ENCODE results near the gene TTLL9.

TTLL9 gene

DNA sequence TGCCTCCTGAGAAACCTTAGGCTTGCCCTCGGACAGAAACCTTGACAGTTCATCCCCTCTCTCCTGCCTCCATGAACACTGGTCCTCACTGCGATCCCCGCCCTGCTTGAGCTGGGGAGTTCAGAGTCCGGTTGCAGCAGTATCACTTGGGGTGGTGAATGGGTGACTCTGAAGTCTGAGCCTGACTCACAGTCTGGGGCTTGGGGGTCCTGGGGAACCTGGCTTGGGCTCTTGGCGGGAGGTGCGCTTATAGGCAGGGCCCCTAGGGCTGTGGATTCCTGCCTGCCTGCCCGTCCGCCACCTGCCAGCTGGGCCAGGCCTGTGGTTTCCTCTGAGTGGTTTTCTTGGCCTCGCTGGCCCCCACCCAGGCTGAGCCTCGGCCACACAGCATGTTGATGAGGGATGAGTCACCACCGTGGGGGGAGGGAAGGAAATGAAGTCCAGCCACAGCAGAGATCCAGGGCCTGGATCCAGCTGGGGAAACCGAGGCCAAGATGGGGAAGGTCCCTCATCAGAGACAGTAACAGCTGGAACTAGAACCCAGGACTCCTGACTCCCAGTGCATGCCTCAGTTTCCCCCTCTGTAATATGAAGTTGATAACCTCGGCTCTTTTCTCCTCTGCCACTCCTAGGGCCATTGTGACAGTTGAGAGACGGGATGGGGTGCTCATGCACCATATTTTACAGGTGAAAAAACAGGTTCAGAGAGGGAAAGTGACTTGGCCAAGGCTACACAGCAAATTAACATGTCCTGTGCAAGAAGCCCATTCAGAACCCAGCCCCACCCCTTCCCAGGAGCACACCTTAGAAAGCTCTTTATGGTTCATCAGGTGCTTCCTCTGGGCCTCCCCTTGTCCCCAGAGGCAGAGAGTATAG, 34.2 kb upstream of the TTLL9 start:
- H3K27me3 ChIP-seq (replicated peaks): no peaks in the 10 kb centered on the region
- DNase-seq: peak; percentile 93
- no peaks in the 10 kb centered on the region for H3K36me3 ChIP-seq (replicated peaks)
- in situ Hi-C loops (cut with HindIII; ENCODE audit: low pct_ligation_motif_present, low sequenced_read_pairs): no loop called here
- no peak overlapping the region for H3K4me3 ChIP-seq (ENCODE audit: low read depth, low read length)
- no peak overlapping the region for H3K27ac ChIP-seq
- TF ChIP-seq, protein P1, sequence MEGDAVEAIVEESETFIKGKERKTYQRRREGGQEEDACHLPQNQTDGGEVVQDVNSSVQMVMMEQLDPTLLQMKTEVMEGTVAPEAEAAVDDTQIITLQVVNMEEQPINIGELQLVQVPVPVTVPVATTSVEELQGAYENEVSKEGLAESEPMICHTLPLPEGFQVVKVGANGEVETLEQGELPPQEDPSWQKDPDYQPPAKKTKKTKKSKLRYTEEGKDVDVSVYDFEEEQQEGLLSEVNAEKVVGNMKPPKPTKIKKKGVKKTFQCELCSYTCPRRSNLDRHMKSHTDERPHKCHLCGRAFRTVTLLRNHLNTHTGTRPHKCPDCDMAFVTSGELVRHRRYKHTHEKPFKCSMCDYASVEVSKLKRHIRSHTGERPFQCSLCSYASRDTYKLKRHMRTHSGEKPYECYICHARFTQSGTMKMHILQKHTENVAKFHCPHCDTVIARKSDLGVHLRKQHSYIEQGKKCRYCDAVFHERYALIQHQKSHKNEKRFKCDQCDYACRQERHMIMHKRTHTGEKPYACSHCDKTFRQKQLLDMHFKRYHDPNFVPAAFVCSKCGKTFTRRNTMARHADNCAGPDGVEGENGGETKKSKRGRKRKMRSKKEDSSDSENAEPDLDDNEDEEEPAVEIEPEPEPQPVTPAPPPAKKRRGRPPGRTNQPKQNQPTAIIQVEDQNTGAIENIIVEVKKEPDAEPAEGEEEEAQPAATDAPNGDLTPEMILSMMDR (IDR thresholded peaks at IDR 0.05; ENCODE audit: low read depth, low read length, missing control alignments): no peak

DNA sequence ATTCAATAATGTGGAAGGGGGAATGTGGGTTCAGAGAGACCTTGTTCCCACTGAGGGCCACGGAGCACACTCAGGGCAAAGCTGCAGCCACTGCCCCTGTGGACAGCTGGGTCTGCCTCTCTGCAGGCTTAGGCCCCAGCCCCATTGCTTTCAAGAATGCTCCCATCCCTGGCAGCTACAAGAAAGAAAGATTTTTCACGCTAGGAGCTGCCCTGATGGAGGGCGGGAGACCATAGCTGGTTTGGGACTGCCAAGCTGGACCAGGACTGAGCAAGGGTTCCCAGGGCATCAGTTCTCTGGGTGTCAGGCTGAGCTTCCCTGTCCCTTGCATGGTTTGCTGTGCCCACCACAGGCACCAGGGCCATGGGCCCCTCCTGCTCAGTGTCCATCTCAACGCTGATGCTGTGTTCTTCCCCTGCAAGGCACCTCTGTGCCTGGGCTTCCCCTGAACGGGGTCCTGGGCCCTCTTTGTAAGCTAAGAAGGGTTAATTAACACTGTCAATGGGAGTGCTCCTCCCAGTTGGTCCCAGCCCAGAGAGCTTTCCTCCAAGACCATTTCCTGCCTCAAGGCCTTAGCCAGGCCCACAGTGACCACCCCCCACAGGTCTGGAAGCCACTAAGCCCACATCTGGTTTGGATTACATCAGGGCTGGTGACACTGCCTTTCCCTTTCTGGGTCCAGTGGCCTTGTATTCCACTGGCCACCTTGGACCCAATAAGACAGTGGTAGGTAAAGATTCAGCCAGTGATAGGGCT, 33.4 kb upstream of the TTLL9 start:
- TF ChIP-seq, protein P1 (IDR thresholded peaks at IDR 0.05; ENCODE audit: low read depth, low read length, missing control alignments): no peak
- Histone ChIP-seq H3K4me3 (ENCODE audit: low read depth, low read length) (no peak overlapping the region), H3K27ac (peak overlapping the region; percentile 8), H3K27me3 (replicated peaks) (no peaks in the 10 kb centered on the region), H3K36me3 (replicated peaks) (no peaks in the 10 kb centered on the region)
- in situ Hi-C loops (cut with HindIII; ENCODE audit: low pct_ligation_motif_present, low sequenced_read_pairs): no loop called here
- DNase-seq: no peak

DNA sequence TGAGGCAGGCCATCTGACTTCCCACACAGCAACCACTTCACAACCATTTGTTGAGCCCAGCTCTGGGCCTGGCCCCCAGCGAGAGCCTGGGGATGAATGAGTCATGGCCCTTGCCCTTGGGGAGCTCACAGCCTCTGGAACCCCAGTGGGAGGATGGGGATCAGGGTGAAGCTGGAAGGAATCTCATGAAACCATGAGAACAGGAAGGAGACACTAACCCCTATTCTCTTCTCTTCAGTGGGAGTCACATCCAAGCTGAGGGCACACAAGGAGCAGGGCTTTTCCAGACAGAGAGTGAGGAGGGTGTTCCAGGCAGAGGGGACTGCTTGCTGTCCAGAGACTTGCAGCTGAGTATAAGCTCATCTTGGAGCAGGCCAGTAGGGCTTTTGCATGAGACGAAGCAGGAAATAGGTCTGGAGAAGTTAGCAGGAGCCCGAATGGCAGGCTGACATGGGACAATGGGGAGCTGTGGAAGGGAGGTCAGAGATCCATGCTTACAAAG, 32.5 kb upstream of the TTLL9 start:
- peak; percentile 43 for DNase-seq
- TF ChIP-seq, protein P1 (IDR thresholded peaks at IDR 0.05; ENCODE audit: low read depth, low read length, missing control alignments): no peak
- Histone ChIP-seq H3K27ac (peak overlapping the region; percentile 35), H3K36me3 (replicated peaks) (no peaks in the 10 kb centered on the region), H3K4me3 (ENCODE audit: low read depth, low read length) (no peak overlapping the region), H3K27me3 (replicated peaks) (no peaks in the 10 kb centered on the region)
- in situ Hi-C loops (cut with HindIII; ENCODE audit: low pct_ligation_motif_present, low sequenced_read_pairs): no loop called here

DNA sequence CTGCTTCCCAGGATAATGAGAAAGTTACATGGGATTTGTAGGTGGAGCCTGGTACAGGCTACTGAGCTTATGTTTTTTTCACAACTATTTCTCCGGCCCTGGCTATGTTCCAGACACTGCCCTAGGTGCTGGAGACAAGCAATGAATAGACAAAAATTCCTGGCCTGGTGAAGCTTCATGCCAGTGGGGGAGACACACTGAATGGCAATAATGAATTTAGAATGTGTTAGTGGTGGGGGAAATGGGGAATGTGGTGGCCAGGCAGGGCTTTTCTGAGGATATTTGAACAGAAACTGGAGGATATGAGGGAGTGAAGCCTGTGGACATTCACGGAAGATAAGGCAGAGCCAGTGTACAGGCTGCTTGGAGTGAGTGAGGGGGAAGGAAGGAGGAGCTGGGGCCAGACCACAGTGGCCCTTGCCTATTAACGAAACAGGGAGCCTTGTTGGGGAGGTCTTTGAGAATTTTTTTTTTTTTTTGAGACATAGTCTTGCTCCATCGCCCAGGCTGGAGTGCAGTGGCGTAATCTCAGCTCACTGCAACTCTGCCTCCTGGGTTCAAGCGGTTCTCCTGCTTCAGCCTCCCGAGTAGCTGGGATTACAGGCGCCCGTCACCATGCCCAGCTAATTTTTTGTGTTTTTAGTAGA, 31.7 kb upstream of the TTLL9 start:
- no peak overlapping the region for H3K4me3 ChIP-seq (ENCODE audit: low read depth, low read length)
- TF ChIP-seq, protein P1 (IDR thresholded peaks at IDR 0.05; ENCODE audit: low read depth, low read length, missing control alignments): no peak
- H3K36me3 ChIP-seq (replicated peaks): no peaks in the 10 kb centered on the region
- peak overlapping the region; percentile 35 for H3K27ac ChIP-seq
- DNase-seq: peak; percentile 43
- no peaks in the 10 kb centered on the region for H3K27me3 ChIP-seq (replicated peaks)
- in situ Hi-C loops (cut with HindIII; ENCODE audit: low pct_ligation_motif_present, low sequenced_read_pairs): no loop called here

DNA sequence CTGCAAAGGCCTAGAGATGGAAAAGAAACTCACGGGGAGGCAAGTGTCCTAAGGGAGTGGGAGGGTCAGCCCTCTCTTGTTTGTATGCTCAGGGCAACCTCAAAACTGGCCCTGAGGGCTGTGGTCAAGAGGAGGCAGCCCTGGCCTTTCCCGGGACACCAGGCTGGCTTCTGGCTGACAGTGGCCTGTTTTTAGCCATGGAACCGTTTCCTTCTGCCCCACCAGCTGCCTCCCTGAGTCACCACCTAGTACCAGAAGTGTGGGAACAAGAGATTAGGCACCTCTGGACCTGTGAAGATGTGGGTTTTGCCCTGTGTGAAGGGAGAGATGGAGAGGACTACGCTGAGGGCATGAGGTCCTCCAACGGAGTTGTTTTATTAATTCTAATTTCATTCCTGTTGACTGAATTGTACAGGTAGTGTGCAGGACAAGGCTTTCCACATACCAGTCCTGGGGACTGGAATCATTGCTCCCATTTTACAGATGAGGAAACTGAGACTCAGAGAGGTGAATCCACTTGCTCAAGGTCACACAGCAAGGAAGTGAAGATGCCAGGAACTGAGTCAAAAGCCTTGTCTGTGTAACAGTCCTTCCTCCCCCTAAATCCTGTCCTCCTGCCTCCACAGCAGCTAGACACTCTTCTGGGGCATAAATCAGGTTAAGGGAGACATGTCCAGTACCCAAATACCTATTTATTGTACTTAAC, 30.5 kb upstream of the TTLL9 start:
- Histone ChIP-seq H3K27ac (peak overlapping the region; percentile 5), H3K4me3 (ENCODE audit: low read depth, low read length) (no peak overlapping the region), H3K36me3 (replicated peaks) (no peaks in the 10 kb centered on the region), H3K27me3 (replicated peaks) (no peaks in the 10 kb centered on the region)
- DNase-seq: no peak
- in situ Hi-C loops (cut with HindIII; ENCODE audit: low pct_ligation_motif_present, low sequenced_read_pairs): no loop called here
- TF ChIP-seq, protein P1 (IDR thresholded peaks at IDR 0.05; ENCODE audit: low read depth, low read length, missing control alignments): no peak

All from brain microvascular endothelial cell (primary cell).